ENCODE data around the gene CARF. TPM values are rescaled to one million over a fixed set of nuclear protein-coding genes. Genes with fewer than 3 reads are reported as not detected.

Gene CARF
- total and polyA plus RNA-seq, 4 donors = 0.98 to 4.3 (median 2.9) TPM

GRCh38 chr2:203014456-203015199, 102.6 kb downstream of the CARF start, which contains the start of gene NBEAL1:
Gene NBEAL1, plus strand, starts transcription at chr2:203014875. Its CDS starts 1,510 bp downstream, at chr2:203016385.
- Histone ChIP-seq H3K4me1 (ENCODE audit: control insufficient read depth in 4 of 4, insufficient read depth in 4 of 4, low read length in 3 of 4) (peaks cover 5 to 23% (median 22%) of the 10 kb centered on the region in 4 donors), H3K27ac (ENCODE audit: low read depth in 1 of 2, low read length in 2 of 2) (peak within 1 kb of the TSS; percentile 92 to 95), H3K9ac (ENCODE audit: low read depth in 1 of 2, low read length in 2 of 2) (peak within 1 kb of the TSS; percentile 94 to 98), H3K4me3 (ENCODE audit: low read depth in 1 of 3, low read length in 3 of 3) (peak within 1 kb of the TSS; percentile 82 to 98 (median 97)), H3K27me3 (ENCODE audit: control insufficient read depth in 4 of 4, insufficient read depth in 4 of 4, low read length in 3 of 4) (no peaks in the 10 kb centered on the region), H3K36me3 (ENCODE audit: control insufficient read depth in 4 of 4, insufficient read depth in 3 of 4, low read depth in 1 of 4, low read length in 3 of 4) (no peaks in the 10 kb centered on the region), H3K9me3 (ENCODE audit: control insufficient read depth in 4 of 4, low read length in 3 of 4) (no peaks in the 10 kb centered on the region)
- TF ChIP-seq RAD21 (IDR thresholded peaks at IDR 0.05) (peak in 1 of 2 donors; percentile 21), ZBTB33 (IDR thresholded peaks at IDR 0.05) (no peak), SP1 (IDR thresholded peaks at IDR 0.05) (peak; percentile 82), REST (IDR thresholded peaks at IDR 0.05) (peak; percentile 88), YY1 (IDR thresholded peaks at IDR 0.05) (peak; percentile 93), MAX (IDR thresholded peaks at IDR 0.05) (peak; percentile 48), EGR1 (IDR thresholded peaks at IDR 0.05; ENCODE audit: low read depth in 2 of 2) (peak in 1 of 2 donors; percentile 58), RXRA (IDR thresholded peaks at IDR 0.05) (peak; percentile 53 to 78), GABPA (IDR thresholded peaks at IDR 0.05 in 1 of 2, conservative IDR thresholded peaks at IDR 0.05 in 1 of 2) (peak; percentile 53 to 87), FOXA2 (IDR thresholded peaks at IDR 0.05) (no peak), TAF1 (conservative IDR thresholded peaks at IDR 0.05) (peak; percentile 59), FOXA1 (IDR thresholded peaks at IDR 0.05) (no peak), HNF4A (conservative IDR thresholded peaks at IDR 0.05) (no peak), JUND (IDR thresholded peaks at IDR 0.05) (peak; percentile 97 to 98), CTCF (IDR thresholded peaks at IDR 0.05; ENCODE audit: low read depth, low read length, missing input control) (no peak), NR2F2 (IDR thresholded peaks at IDR 0.05) (peak; percentile 25), HNF4G (IDR thresholded peaks at IDR 0.05) (no peak)
- TF ChIP-seq, protein P1, sequence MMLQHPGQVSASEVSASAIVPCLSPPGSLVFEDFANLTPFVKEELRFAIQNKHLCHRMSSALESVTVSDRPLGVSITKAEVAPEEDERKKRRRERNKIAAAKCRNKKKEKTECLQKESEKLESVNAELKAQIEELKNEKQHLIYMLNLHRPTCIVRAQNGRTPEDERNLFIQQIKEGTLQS (IDR thresholded peaks at IDR 0.05) = peak; percentile 92
- under 1% methylated on average over 59 of the region's 59 CpGs for WGBS
- DNase-seq (ENCODE audit: low spot score) = peak; percentile 99
